NCI-H2196 treated with DMSO at 0.1 percent for 48 hours (cell line): ENCODE data around the gene ACTN4.

Experiments used
- DNase-seq: peaks from one replicate; lab custom pipeline; 2025; ENCODE audit not compliant: unreplicated experiment; lab: John Stamatoyannopoulos, UW

ACTN4 gene

GRCh38 chr19:38693380-38694223, 46.2 kb downstream of the ACTN4 start:
- DNase-seq = no peak

GRCh38 chr19:38695317-38695683, 47.9 kb downstream of the ACTN4 start:
- no peak for DNase-seq

- no peak for DNase-seq
Measured at GRCh38 chr19:38695832-38696728, 48.6 kb downstream of the ACTN4 start.

- no peak for DNase-seq
Measured at GRCh38 chr19:38696729-38697055, 49.2 kb downstream of the ACTN4 start.

- no peak for DNase-seq
Measured at GRCh38 chr19:38697197-38697596, 49.7 kb downstream of the ACTN4 start.

GRCh38 chr19:38697641-38698071, 50.2 kb downstream of the ACTN4 start:
- DNase-seq = no peak

GRCh38 chr19:38698225-38699026, 51.0 kb downstream of the ACTN4 start:
- DNase-seq = no peak

- no peak for DNase-seq
Measured at GRCh38 chr19:38699027-38699346, 51.5 kb downstream of the ACTN4 start.

- DNase-seq = no peak
Measured at GRCh38 chr19:38699647-38700349, 52.3 kb downstream of the ACTN4 start.

GRCh38 chr19:38700350-38700901, 53.0 kb downstream of the ACTN4 start:
- DNase-seq = no peak

GRCh38 chr19:38700902-38701454, 53.5 kb downstream of the ACTN4 start:
- DNase-seq = no peak

GRCh38 chr19:38701455-38702063, 54.1 kb downstream of the ACTN4 start:
- DNase-seq = no peak

- no peak for DNase-seq
Measured at GRCh38 chr19:38702278-38702677, 54.8 kb downstream of the ACTN4 start.

- no peak for DNase-seq
Measured at GRCh38 chr19:38703509-38703908, 56.1 kb downstream of the ACTN4 start.

- DNase-seq = no peak
Measured at GRCh38 chr19:38704488-38705026, 57.1 kb downstream of the ACTN4 start.

GRCh38 chr19:38705197-38706019, 58.0 kb downstream of the ACTN4 start:
- no peak for DNase-seq

GRCh38 chr19:38706792-38707511, 59.5 kb downstream of the ACTN4 start:
- no peak for DNase-seq

- DNase-seq = no peak
Measured at GRCh38 chr19:38707512-38708114, 60.2 kb downstream of the ACTN4 start.
